Activated B cell treated with CpG ODN at 0.5 μM for 24 hours (primary cell): Measurements from ENCODE around the gene IGFBP4. TPM values are rescaled to one million over a fixed set of nuclear protein-coding genes. Genes with fewer than 3 reads are reported as not detected.

ENCODE experiments used
- ATAC-seq: fragments of 200-7000 bp; cut with Tn5 transposase; one replicate; pipeline ENCODE4 v1.10.0; 2021; ENCODE audit warnings: low read depth, mild to moderate bottlenecking, moderate library complexity
- CTCF ChIA-PET: fragments of 350-600 bp; sonication (Branson Sonifier 250); formaldehyde crosslinking; loops from one replicate; lab custom pipeline; 2021; ENCODE audit warnings: antibody characterized with exemption; lab: Charles Lee
- POLR2A ChIA-PET: fragments of 350-600 bp; sonication (Branson Sonifier 250); formaldehyde crosslinking; loops from one replicate; lab custom pipeline; 2021; ENCODE audit warnings: antibody characterized with exemption; lab: Charles Lee
- DNase-seq: peaks from one replicate; pipeline ENCODE4 v3.0.0; 2022
- H3K27ac Mint-ChIP-seq: one replicate; pipeline ENCODE4 v1.8.0; 2020; ENCODE audit warnings: mixed read lengths
- H3K27me3 Mint-ChIP-seq: one replicate; pipeline ENCODE4 v1.8.0; 2021; ENCODE audit warnings: mixed read lengths
- H3K36me3 Mint-ChIP-seq: one replicate; pipeline ENCODE4 v1.8.0; 2021; ENCODE audit warnings: low read depth, mixed read lengths
- H3K4me1 Mint-ChIP-seq: one replicate; pipeline ENCODE4 v1.8.0; 2021; ENCODE audit warnings: mixed read lengths
- H3K4me3 Mint-ChIP-seq: one replicate; pipeline ENCODE4 v1.8.0; 2020; ENCODE audit warnings: mild to moderate bottlenecking, mixed read lengths
- H3K9me3 Mint-ChIP-seq: one replicate; pipeline ENCODE4 v1.8.0; 2020; ENCODE audit warnings: mixed read lengths
- intact Hi-C: fragments of 100-400 bp; cut with micrococcal nuclease; formaldehyde crosslinking; loops from one replicate; pipeline ENCODE4 v1.15.1; 2024
- total RNA-seq: library from RNA; stranded (reverse); gene quantifications from 2 replicates; pipeline ENCODE4 v1.2.3, GENCODE V29; 2022
- TF ChIP-seq, protein P1 (sequence below): fragments of 200-600 bp; IDR thresholded peaks from one replicate; pipeline ENCODE4 v1.8.0; 2022; ENCODE audit warnings: antibody characterized with exemption, mild to moderate bottlenecking

IGFBP4 gene
- total RNA-seq, 1 donor from 2014 or later = 18.0 TPM

DNA sequence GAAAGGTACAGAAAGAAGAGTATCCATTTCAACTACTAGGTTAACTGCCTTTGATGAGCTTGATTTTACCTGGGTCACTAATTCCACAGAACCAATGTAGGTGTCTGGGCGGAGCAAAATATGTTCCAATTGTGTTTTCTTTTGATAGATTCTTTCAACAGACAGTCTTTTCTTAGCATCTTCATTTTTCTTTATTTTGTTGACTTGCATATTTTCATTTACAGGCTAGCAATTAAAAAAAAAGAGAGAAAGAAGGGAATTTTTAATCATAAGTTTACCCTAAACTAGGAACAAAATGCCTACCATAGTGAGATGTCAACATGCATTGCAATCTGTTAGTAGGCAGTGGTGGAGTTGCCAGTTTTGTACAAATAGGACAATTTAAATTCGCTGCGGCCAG, 26.6 kb upstream of the IGFBP4 start:
- Mint-ChIP-seq H3K4me1 (peaks cover 21% of the 10 kb centered on the region), H3K4me3 (peak overlapping the region; percentile 94), H3K36me3 (peaks cover 5% of the 10 kb centered on the region), H3K9me3 (no peaks in the 10 kb centered on the region), H3K27ac (no peak overlapping the region), H3K27me3 (no peaks in the 10 kb centered on the region)
- ATAC-seq = no peak
- POLR2A ChIA-PET = interaction anchor here (1.6 to 3.7 kb wide), 3 partner anchors 117 to 199 kb away, joined by 8 to 21 read pairs (median 17); no protein-coding TSS in a partner anchor
- no peak for DNase-seq
- TF ChIP-seq, protein P1, sequence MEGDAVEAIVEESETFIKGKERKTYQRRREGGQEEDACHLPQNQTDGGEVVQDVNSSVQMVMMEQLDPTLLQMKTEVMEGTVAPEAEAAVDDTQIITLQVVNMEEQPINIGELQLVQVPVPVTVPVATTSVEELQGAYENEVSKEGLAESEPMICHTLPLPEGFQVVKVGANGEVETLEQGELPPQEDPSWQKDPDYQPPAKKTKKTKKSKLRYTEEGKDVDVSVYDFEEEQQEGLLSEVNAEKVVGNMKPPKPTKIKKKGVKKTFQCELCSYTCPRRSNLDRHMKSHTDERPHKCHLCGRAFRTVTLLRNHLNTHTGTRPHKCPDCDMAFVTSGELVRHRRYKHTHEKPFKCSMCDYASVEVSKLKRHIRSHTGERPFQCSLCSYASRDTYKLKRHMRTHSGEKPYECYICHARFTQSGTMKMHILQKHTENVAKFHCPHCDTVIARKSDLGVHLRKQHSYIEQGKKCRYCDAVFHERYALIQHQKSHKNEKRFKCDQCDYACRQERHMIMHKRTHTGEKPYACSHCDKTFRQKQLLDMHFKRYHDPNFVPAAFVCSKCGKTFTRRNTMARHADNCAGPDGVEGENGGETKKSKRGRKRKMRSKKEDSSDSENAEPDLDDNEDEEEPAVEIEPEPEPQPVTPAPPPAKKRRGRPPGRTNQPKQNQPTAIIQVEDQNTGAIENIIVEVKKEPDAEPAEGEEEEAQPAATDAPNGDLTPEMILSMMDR = no peak
- CTCF ChIA-PET = interaction anchor here (1.3 to 4.2 kb wide), 6 partner anchors 24 to 144 kb away, joined by 3 to 31 read pairs (median 8); no protein-coding TSS in a partner anchor
- intact Hi-C loops = loop anchor here (1.0 to 10.0 kb wide), 7 partner anchors 18 to 1251 kb away; partner anchors contain the start of gene CDC6

DNA sequence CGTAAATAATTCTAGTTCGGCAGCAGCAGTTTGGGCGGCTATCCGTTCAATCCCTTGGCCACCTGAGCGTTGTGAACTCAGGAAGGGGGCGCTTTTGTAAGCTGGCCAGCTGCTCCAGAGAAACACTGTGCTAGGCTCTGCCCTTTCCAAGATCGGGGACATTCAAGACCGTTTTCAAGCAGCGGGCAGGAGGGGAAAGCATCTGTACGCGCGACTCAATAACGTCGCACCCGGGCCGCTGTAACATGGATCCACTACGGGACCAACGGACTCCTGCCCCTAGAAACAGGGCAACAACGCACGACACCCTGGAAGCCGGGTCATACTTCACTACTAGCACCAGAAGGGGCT, 26.0 kb upstream of the IGFBP4 start:
- Mint-ChIP-seq H3K27ac (no peak overlapping the region), H3K27me3 (no peaks in the 10 kb centered on the region), H3K4me3 (peak overlapping the region; percentile 94), H3K36me3 (peaks cover 5% of the 10 kb centered on the region), H3K9me3 (no peaks in the 10 kb centered on the region), H3K4me1 (peaks cover 21% of the 10 kb centered on the region)
- ChIA-PET POLR2A (interaction anchor here (0.9 to 3.7 kb wide), 11 partner anchors 91 to 437 kb away, joined by 3 to 21 read pairs (median 6); partner anchors contain the start of genes PSMD3 and WIPF2), CTCF (interaction anchor here (0.6 to 4.2 kb wide), 9 partner anchors 59 to 905 kb away, joined by 3 to 31 read pairs (median 7); no protein-coding TSS in a partner anchor)
- DNase-seq (no peak), ATAC-seq (no peak)
- TF ChIP-seq, protein P1 = no peak
- intact Hi-C loops = loop anchor here (1.0 to 10.0 kb wide), 7 partner anchors 18 to 1250 kb away; partner anchors contain the start of gene CDC6

DNA sequence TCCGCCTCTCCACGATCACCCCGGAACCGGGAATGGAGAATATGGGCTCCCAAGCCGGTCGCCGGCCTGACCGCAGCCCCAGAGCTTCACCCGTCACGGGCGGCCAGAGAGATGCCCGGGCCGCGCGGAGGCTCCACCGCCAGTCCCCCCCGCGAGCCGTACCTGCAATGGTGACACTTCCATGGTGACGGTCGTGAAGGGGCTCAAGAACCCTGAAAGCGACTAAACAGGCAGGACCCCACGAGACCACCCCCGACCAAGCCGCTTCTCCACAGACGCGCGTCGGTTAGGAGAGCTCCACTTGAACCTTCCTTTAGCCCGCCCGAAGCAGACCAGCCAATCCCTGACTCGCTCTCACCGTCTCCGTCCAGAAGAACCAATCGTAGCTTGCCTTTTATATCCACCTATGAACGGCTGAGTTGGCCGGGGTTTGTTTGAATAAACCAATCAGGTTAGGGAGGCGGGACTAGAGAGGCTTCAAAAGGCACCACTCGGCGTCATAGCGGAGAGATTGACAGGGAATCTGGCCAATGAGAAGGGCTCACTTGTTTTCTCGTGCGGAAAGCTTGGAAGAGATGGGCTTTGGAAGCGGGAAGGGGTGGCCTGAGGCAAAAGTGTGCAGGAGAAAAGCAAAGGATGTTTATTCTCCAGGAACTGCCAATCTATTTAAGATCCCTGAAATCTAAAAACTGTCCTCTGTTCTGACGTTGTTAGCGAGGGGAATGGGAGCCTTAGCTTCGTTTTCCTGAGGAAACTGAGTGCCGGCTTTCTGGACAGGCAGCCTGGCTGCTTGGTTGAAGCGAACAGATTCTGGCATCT, 25.4 kb upstream of the IGFBP4 start, which contains the start of gene TOP2A:
Gene TOP2A (minus strand): TSS at position 288 of the 819 bp plus-strand sequence. CDS start 105 bp downstream, at position 183.
- CTCF ChIA-PET = interaction anchor here (0.6 to 4.2 kb wide), 10 partner anchors 58 to 1231 kb away, joined by 3 to 31 read pairs (median 6); no protein-coding TSS in a partner anchor
- H3K27me3 Mint-ChIP-seq = no peaks in the 10 kb centered on the region
- H3K9me3 Mint-ChIP-seq = no peaks in the 10 kb centered on the region
- POLR2A ChIA-PET = interaction anchor here (0.6 to 3.7 kb wide), 15 partner anchors 10 to 437 kb away, joined by 3 to 21 read pairs (median 4); partner anchors contain the start of genes PSMD3 and WIPF2
- TF ChIP-seq, protein P1 = no peak
- peaks cover 5% of the 10 kb centered on the region for H3K36me3 Mint-ChIP-seq
- ATAC-seq (peak; percentile 100), DNase-seq (peak; percentile 91)
- H3K4me3 Mint-ChIP-seq = peak within 1 kb of the TSS; percentile 94
- H3K27ac Mint-ChIP-seq = peak within 1 kb of the TSS; percentile 84
- H3K4me1 Mint-ChIP-seq = peaks cover 23% of the 10 kb centered on the region
- intact Hi-C loops = loop anchor here (1.0 to 10.0 kb wide), 7 partner anchors 19 to 1249 kb away; partner anchors contain the start of gene CDC6

DNA sequence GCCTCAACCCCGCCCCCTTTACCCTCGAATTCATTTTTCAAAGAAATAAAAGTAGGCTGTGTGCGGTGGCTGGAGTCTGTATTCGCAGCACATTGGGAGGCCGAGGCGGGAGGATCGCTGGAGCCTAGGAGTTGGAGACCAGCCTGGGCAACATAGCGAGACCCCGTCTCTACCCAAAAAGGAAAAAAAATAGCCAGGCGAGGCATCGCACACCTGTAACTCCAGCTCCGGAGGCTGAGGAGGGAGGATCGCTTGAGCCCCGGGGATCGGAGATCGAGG, 24.9 kb upstream of the IGFBP4 start:
- intact Hi-C loops = loop anchor here (5.0 to 10.0 kb wide), 5 partner anchors 114 to 1249 kb away; partner anchors contain the start of gene CDC6
- peaks cover 5% of the 10 kb centered on the region for H3K36me3 Mint-ChIP-seq
- TF ChIP-seq, protein P1 = no peak
- H3K27ac Mint-ChIP-seq = peak overlapping the region; percentile 84
- ChIA-PET CTCF (interaction anchor here (1.4 to 4.2 kb wide), 6 partner anchors 58 to 142 kb away, joined by 4 to 31 read pairs (median 8); no protein-coding TSS in a partner anchor), POLR2A (interaction anchor here (0.6 to 3.7 kb wide), 12 partner anchors 10 to 438 kb away, joined by 3 to 21 read pairs (median 4); partner anchors contain the start of genes PSMD3 and WIPF2)
- no peaks in the 10 kb centered on the region for H3K9me3 Mint-ChIP-seq
- H3K4me1 Mint-ChIP-seq = peaks cover 24% of the 10 kb centered on the region
- H3K4me3 Mint-ChIP-seq = peak overlapping the region; percentile 94
- no peak for ATAC-seq
- no peak for DNase-seq
- no peaks in the 10 kb centered on the region for H3K27me3 Mint-ChIP-seq
